GM18861 (cell line): ENCODE results near the gene BNIP5.
"Not testable (repeated sequence)": the region's sequence is repeated elsewhere in the genome, so short reads cannot be mapped to it uniquely, and the experiment has no call there.

Experiments used
- ATAC-seq: cut with Tn5 transposase; IDR thresholded peaks from one replicate; pipeline ENCODE4 v1.9.1; 2021; ENCODE audit not compliant: unreplicated experiment

The BNIP5 gene

GRCh38 chr6:36368421-36368820 lies 31.7 kb upstream of the BNIP5 start:
- ATAC-seq = no peak

GRCh38 chr6:36367743-36368142 lies 31.1 kb upstream of the BNIP5 start:
- no peak for ATAC-seq

DNA sequence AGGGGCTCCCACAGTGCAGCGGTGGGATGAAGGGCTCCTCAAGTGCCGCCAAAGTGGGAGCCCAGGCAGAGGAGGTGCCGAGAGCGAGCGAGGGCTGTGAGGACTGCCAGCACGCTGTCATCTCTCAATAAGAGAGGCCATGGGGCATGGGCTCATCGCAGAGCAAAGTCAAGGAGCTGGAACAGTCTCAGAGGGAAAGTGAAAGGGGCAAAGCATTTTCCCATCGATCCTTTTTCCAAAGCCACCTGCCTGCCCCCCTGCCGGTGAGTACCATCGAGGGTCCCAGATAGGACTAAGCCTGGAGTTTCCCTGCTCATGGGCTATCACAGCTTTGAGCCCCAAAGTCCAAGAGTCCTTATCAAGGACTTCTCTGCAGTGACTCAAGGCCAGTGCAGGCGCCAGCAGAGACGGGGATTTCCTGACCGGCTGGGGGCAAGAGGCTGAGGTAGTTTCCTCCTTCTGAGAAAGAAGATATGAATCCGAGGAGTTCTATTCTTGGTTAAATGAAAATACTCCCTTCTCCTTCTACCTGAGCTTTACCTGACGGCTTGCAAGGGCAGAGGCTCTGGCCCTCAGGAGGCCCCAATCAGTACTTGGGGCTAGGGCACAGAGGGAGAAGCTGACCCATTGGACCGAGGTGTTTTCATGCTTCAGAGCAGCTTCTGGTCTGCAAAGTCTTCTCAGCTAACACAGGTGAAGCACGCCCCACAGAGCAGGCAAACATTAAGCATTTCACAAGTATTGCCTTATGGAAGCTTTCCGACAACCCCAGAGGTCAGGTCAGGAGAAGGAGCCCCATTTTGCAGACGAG lies 28.2 kb upstream of the BNIP5 start:
- no peak for ATAC-seq

- not testable (repeated sequence) for ATAC-seq
These were observed 27.5 kb upstream of the BNIP5 start for GRCh38 chr6:36364061-36364635.

DNA sequence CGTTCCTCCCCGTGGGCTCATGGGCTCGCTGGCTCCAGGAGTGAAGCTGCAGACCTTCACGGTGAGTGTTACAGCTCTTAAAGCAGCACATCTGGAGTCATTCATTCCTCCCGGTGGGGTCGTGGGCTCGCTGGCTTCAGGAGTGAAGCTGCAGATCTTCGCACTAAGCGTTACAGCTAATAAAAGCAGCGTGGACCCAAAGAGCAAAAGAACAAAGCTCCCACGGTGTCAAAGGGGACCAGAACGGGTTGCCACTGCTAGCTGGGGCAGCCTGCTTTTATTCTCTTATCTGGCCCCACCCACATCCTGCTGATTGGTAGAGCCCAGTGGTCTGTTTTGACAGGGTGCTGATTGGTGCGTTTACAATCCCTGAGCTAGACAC lies 26.7 kb upstream of the BNIP5 start:
- ATAC-seq = not testable (repeated sequence)

DNA sequence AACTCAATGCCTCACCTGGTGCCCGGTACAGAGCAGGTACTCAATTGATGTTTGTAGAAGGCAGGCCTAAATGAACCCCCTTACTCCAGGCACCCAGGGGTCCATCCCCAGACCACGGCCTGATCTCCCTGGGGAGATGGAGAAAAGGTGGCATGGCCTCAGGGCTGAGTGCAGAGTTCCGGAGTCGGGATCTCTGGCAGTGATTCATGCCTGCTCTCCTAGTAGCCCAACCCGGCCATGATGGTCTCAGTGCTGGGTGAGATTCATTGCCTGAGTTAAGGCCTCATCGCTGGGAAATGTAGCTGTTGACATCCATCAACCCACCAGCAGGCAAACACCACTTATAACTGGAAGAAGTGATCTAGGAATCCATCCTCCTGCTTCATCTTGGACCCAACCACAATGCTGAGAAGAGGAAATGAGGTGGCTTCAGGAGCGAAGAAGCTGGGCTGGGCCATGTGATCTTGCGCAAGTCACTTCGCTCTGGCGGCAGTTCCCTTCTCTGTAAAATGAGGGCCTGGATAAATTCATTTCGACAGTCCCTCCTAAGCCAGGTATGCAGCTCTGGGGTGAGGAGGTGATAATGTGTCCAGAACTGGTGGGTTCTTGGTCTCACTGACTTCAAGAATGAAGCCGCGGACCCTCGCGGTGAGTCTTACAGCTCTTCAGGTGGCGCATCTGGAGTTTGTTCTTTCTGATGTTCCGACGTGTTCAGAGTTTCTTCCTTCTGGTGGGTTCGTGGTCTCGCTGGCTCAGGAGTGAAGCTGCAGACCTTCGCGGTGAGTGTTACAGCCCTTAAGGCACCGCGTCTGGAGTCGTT lies 26.1 kb upstream of the BNIP5 start:
- ATAC-seq = no peak

GRCh38 chr6:36361071-36361470 lies 24.4 kb upstream of the BNIP5 start:
- ATAC-seq = peak; percentile 23

DNA sequence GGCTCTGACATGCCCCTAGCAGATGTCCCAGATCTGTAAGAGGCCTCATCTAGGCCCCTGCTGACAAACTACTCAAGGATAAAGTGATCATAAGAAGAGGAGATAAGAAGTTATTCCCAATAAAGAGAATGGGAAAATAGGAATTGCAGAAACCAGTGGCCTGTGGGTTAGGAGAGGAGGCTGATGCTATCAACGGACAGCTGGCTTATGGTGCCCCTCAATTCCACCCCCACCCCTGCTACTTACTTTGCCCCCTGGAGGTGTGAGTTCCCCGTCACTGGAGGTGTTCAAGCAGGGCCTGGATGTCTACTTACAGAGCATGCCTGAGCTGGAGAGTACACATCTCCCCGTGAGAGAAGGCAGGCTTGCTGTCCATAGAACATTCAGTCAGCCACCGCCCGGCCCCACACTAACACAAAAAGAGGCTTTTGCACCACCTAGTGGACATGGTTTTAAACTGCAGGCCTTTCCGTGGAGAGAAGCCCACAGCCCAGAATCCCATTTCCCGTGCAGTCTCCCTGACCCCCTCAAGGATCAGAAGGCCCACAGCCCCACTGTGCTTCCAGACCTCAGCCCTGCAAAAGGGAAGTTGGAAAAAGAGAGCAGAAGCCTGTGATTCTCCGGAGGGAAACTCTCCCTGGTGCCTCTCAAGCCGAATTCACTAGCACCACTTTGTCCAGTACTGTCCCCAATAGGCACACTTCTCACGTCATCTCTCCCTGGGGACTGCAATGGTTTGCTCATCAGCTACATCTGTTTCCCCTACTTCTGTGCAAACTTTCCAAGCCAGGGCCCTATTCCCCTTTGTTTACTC lies 23.8 kb upstream of the BNIP5 start:
- ATAC-seq = peak; percentile 34

DNA sequence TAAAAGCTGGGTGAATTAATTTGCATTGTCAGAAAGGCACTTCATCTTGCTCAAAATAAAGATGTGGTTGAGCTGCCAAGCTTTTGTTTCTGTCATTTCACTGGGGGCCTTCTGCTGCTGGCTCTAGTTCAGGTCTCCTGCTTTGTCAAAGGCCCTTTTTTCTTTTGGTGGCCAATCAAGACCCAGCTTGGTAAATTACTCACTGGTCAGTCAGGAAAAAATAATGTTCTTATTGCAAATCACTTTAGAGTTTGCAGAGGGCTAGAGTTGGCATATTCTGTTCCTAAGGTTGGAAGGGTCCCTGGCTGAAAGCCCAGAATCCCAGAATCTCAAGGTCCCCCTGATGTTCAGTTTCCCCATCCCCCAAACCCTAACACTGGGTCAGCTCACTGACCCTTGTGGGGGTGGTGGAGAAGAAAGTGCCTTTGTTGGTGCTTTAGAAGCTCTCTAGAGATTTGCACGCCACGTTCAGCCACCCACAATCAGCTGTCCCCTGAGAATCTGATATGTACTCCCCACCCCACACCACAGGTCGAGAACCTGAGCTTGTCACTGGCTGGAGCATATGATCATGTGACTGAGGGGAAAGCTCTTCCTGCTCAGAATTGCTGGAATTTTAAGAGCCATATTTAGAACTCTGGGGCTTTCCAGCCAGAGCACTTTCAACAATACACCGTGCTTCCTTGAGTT lies 21.7 kb upstream of the BNIP5 start:
- ATAC-seq = peak; percentile 34

- ATAC-seq = peak; percentile 28
These were observed 21.2 kb upstream of the BNIP5 start for GRCh38 chr6:36357872-36358225.

DNA sequence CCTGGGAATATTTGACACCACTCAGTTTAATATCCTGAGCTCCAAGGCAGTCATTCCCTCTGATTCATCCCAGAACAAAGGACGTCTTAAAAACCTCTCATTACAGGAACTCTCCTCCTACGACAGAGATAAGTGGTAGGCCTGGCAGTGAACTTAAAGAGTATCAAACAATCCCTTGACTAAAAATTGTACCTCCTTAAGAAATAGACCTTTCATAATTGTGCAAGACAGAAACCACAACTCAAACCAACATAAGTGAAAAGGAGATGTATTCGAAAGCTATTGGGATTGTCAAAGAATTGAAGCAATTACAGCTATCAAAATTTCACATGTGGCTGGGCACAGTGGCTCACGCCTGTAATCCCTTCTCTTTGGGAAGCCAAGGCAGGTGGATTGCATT lies 19.1 kb upstream of the BNIP5 start:
- no peak for ATAC-seq

- ATAC-seq = no peak
These were observed 16.8 kb upstream of the BNIP5 start for GRCh38 chr6:36353411-36353915.

DNA sequence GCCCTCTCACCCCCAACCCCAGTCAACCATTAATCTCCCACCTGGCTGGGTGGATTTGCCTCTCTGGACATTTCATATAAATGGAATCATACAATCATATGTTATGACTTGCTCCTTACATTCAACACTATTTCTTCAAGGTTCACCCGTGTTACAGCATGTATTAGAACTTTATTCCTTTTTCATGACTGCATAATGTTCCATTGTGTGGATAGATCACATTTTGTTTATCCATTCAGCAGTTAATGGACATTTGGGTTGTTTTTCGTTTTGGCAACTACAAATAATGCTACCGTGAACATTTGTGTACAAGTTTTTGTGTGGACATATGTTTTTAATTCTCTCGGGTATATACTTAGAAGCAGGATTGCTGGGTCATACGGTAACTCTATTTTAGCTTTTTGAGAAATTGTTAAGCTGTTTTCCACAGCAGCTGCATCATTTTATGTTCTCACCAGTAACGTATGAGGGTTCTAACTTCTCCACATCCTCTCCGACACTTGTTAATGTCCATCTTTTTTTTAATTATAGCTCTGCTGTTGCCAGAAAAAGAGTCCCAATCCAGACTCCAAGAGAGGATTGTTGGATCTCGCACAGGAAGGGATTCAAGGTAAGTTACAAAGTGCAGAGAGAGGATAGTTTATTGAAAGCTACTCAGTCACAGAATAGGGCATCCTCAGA lies 15.9 kb upstream of the BNIP5 start:
- ATAC-seq = no peak

GRCh38 chr6:36350681-36351571 lies 14.2 kb upstream of the BNIP5 start:
- no peak for ATAC-seq

DNA sequence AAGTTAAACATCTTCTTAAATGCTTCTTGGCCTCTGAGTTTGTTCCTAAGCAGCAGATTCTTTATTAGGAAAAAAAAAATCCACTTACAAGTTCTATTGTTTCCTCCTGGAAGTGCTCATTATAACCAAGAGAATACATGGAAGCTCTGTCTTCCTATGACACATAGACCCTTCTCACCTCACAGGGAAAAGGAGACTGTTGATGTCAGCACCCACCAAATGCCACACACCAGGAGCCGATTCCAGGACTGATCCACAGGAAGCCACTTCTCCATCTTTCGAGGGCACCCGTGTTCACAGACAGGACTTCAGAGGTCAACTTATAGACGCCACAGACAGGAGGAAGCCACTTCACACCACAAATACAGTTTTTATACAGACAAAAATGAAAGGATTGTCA lies 13.4 kb upstream of the BNIP5 start:
- ATAC-seq = no peak

DNA sequence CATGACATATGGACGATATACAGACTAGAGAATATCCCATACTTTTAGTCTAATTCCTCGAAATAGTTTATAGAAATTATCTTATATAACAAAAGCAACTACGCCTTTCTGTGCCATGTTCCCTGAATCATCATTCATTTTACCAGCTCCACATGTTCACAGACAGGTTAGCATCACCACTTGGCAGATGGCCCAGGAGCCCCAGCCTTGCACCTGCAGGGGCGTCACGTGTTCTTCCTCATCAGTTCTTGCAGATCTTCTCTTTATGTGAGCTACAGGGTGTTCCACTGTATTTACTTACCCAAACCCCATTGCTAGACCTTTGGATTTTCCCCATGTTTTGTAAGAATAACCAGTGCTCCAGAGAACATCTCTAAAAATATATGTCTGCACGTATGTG lies 12.6 kb upstream of the BNIP5 start:
- ATAC-seq = no peak

- ATAC-seq = no peak
These were observed 10.9 kb upstream of the BNIP5 start for GRCh38 chr6:36347621-36348020.

DNA sequence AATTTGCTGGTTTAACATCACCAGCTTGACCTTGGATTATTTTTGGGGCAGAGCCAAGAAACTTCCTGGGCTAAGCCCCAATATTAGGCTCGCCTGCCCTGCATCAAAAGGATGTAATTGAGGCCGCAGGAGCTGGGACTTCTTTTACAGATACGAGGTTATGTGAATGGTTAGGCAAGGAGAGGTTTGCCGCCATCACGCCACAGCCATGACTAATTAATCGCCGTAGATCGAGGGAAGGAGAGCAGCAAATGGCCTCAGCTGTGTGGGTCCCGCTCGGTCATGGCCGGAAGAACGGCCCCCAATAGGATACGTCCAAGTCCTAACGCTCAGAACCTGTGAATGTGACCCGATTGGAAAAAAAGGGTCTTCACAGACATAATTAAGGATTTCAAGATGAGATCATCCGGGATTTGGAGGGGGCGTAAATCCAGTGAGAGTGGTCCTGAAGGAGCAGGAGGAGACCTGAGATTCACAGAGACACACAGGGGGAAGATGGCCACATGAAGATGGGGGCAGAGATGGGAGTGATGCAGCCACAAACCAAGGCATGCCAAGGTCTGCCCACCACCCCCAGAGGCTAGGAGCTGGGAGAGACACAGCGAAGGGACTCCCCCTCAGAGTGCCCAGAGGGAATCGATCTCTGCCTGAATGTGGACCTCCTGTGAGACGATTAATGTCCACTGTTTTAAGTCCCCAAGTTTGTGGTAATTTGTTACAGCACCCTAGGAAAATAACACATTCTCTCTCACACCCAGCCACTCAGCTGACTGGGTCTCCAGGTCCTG lies 10.0 kb upstream of the BNIP5 start:
- no peak for ATAC-seq
